Mesothelial cell of epicardium (in vitro differentiated cells): Measurements from ENCODE around the gene TIGD4. TPM values are rescaled to one million over a fixed set of nuclear protein-coding genes. Genes with fewer than 3 reads are reported as not detected.

Experiments used
- DNase-seq, 2 experiments: peaks; one replicate each; pipeline ENCODE4 v3.0.0; 2021; ENCODE audit warnings: low spot score in 2 of 2; ENCODE audit not compliant: unreplicated experiment in 2 of 2
- H3K27ac Mint-ChIP-seq: 2 replicates; pipeline ENCODE4 v1.8.0; 2021; ENCODE audit warnings: mixed read lengths
- H3K27me3 Mint-ChIP-seq: 2 replicates; pipeline ENCODE4 v1.8.0; 2021; ENCODE audit warnings: low read depth, mixed read lengths
- H3K36me3 Mint-ChIP-seq: 2 replicates; pipeline ENCODE4 v1.8.0; 2021; ENCODE audit warnings: mixed read lengths
- H3K4me1 Mint-ChIP-seq: 2 replicates; pipeline ENCODE4 v1.8.0; 2021; ENCODE audit warnings: mixed read lengths
- H3K4me3 Mint-ChIP-seq: 2 replicates; pipeline ENCODE4 v1.8.0; 2021; ENCODE audit warnings: mild to moderate bottlenecking, moderate library complexity, mixed read lengths
- H3K9me3 Mint-ChIP-seq: 2 replicates; pipeline ENCODE4 v1.8.0; 2021; ENCODE audit warnings: mixed read lengths
- total RNA-seq: library from RNA; stranded (reverse); gene quantifications from 3 replicates; pipeline ENCODE4 v1.2.1, GENCODE V29; 2021
- TF ChIP-seq, protein P1 (sequence below): fragments of 200-600 bp; sonication (generic); IDR thresholded peaks from one replicate; pipeline ENCODE4 v1.5.0; 2021; ENCODE audit warnings: antibody characterized with exemption; ENCODE audit not compliant: unreplicated experiment

The TIGD4 gene
- 0.43 to 0.65 TPM (median 0.58 TPM) in 3 replicates for total RNA-seq

DNA sequence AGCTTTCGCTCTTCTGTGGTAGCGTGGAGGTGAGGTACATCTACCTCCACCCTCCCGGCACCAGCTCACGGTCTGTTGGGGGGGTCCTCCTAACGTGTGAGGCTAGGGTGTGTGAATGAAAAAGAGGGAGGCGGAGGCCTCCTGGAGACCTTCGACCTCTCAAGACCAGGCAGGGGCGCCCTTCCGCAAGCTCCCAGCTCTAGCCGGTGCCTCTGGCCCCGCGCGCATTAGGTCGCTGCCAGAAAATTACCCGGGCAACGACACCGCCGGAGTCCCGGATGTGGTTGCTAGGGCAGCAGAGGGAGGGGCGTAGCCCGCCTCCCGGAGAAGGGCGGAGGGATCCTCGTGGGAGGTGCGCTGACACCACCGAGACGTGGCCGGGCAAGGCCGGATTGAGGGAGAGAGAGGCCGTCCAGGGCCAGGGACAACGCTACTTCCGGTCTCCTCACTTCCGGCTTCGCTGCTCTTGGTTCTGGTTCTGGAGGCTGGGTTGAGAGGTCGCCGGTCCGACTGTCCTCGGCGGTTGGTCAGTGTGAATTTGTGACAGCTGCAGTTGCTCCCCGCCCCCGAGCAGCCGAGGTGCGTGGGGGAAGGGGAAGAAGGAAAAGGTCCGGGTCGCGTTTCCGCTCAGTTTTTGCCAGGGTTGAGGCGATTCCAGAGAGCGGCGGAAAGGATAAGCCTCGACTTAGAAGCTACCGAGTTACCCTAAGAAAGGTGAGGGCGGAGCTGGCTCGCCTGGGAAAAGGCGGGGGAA is at the start of gene TIGD4, which contains the start of gene ARFIP1:
TSS of gene TIGD4 (minus strand) at position 218 of the 754 bp plus-strand sequence. CDS start 8,726 bp downstream, outside the sequence.
TSS of gene ARFIP1 (plus strand) at position 442 of the 754 bp plus-strand sequence. CDS start 49,680 bp downstream, outside the sequence.
- TF ChIP-seq, protein P1, sequence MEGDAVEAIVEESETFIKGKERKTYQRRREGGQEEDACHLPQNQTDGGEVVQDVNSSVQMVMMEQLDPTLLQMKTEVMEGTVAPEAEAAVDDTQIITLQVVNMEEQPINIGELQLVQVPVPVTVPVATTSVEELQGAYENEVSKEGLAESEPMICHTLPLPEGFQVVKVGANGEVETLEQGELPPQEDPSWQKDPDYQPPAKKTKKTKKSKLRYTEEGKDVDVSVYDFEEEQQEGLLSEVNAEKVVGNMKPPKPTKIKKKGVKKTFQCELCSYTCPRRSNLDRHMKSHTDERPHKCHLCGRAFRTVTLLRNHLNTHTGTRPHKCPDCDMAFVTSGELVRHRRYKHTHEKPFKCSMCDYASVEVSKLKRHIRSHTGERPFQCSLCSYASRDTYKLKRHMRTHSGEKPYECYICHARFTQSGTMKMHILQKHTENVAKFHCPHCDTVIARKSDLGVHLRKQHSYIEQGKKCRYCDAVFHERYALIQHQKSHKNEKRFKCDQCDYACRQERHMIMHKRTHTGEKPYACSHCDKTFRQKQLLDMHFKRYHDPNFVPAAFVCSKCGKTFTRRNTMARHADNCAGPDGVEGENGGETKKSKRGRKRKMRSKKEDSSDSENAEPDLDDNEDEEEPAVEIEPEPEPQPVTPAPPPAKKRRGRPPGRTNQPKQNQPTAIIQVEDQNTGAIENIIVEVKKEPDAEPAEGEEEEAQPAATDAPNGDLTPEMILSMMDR: no peak
- Mint-ChIP-seq H3K4me1 (peaks cover 26% of the 10 kb centered on the region), H3K4me3 (peak within 1 kb of the TSS; percentile 99), H3K27ac (peak within 1 kb of the TSS; percentile 99), H3K27me3 (peaks cover 3% of the 10 kb centered on the region), H3K36me3 (no peaks in the 10 kb centered on the region), H3K9me3 (no peaks in the 10 kb centered on the region)
- peak; percentile 80 to 95 for DNase-seq

DNA sequence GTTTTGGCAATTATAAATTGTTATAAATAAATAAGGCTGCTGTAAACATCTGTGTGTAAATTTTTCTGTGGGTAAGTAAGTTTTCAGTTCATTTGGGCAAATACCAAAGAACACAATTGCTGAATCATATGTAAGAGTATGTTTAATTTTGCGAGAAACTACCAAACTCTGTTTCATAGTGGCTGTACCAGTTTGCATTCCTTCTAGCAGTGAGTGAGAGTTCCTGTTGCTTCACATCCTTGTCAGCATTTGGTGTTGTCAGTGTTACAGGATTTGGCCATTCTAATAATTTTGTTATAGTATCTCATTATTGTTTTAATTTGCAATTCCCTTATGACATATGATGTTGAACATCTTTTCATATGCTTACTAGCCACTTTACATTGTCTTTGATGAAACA is 48.6 kb upstream of the TIGD4 start:
- DNase-seq: no peak
- Mint-ChIP-seq H3K4me3 (no peak overlapping the region), H3K27ac (no peak overlapping the region), H3K27me3 (no peaks in the 10 kb centered on the region), H3K36me3 (peaks cover 49% of the 10 kb centered on the region), H3K9me3 (peaks cover 58% of the 10 kb centered on the region), H3K4me1 (no peaks in the 10 kb centered on the region)
- TF ChIP-seq, protein P1: no peak

DNA sequence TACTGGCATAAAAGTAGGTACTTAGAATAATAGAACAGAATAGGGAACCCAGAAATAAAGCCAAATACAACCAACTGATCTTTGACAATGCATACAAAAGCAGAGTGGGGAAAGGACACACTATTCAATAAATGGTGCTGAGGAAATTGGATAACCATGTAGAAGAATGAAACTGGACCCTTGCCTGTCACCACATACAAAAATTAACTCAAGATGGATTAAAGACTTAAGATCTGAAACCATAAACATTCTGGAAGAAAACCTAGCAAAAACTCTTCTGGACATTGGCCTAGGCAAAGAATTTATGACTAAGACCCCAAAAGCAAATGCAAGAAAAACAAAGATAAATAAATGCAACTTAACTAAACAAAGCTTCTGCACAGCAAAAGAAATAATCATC is 45.8 kb upstream of the TIGD4 start:
- H3K9me3 Mint-ChIP-seq: peaks cover 70% of the 10 kb centered on the region
- no peaks in the 10 kb centered on the region for H3K4me1 Mint-ChIP-seq
- H3K27me3 Mint-ChIP-seq: no peaks in the 10 kb centered on the region
- no peak overlapping the region for H3K27ac Mint-ChIP-seq
- TF ChIP-seq, protein P1: no peak
- no peak for DNase-seq
- H3K4me3 Mint-ChIP-seq: no peak overlapping the region
- peaks cover 49% of the 10 kb centered on the region for H3K36me3 Mint-ChIP-seq

DNA sequence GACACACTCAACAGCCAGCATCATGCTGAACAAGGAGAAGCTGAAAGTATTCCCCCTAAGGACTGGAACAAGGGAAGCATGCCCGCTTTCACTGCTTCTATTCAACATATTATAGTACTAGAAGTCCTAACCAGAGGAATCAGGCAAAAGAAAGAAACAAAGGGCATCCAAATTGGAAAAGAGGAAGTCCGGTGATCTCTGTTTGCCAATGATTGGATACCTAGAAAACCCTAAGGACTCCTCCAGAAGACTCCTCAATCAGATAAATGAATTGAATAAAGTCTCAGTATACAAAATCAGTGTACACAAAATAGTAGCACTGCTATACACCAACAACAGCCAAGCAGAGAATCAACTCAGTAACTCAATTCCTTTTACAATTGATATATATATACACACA is 45.0 kb upstream of the TIGD4 start:
- Mint-ChIP-seq H3K4me3 (no peak overlapping the region), H3K36me3 (peaks cover 56% of the 10 kb centered on the region), H3K4me1 (no peaks in the 10 kb centered on the region), H3K27ac (no peak overlapping the region), H3K27me3 (no peaks in the 10 kb centered on the region), H3K9me3 (peaks cover 72% of the 10 kb centered on the region)
- DNase-seq: no peak
- TF ChIP-seq, protein P1: no peak

DNA sequence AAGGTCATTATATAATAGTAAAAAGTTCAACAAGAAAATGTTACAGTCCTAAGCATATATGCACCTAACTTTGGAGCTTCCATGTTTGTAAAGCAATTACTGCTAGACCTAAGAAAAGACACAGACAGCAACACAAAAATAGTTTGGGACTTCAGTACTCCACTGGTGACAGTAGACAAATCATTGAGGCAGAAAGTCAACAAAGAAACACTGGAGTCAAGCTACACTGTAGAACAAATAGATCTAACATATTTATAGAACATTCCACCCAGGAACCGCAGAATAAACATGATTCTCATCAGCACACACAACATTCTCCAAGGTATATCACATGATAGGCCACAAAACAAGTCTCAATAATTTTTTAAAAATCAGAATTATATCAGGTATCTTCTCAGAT is 42.8 kb upstream of the TIGD4 start:
- no peaks in the 10 kb centered on the region for H3K27me3 Mint-ChIP-seq
- H3K4me1 Mint-ChIP-seq: no peaks in the 10 kb centered on the region
- no peak overlapping the region for H3K4me3 Mint-ChIP-seq
- H3K36me3 Mint-ChIP-seq: peaks cover 47% of the 10 kb centered on the region
- H3K27ac Mint-ChIP-seq: no peak overlapping the region
- TF ChIP-seq, protein P1: no peak
- peaks cover 64% of the 10 kb centered on the region for H3K9me3 Mint-ChIP-seq
- DNase-seq: no peak
